Kidney epithelial cell (primary cell): ENCODE results near the gene PRDX3. TPM values are rescaled to one million over a fixed set of nuclear protein-coding genes. Genes with fewer than 3 reads are reported as not detected.
"Not testable (repeated sequence)": the region's sequence is repeated elsewhere in the genome, so short reads cannot be mapped to it uniquely, and the experiment has no call there.

Source experiments
- DNase-seq: peaks from one replicate; pipeline ENCODE4 v3.0.0-alpha.2; 2010; ENCODE audit warnings: low read depth
- H3K27me3 ChIP-seq: 2 replicates; pipeline ENCODE4 v1.6.0; 2011; ENCODE audit warnings: low read length; ENCODE audit not compliant: control insufficient read depth, insufficient read depth
- H3K36me3 ChIP-seq: 2 replicates; pipeline ENCODE4 v1.5.1; 2011; ENCODE audit warnings: low read length; ENCODE audit not compliant: control insufficient read depth, insufficient read depth
- H3K4me3 ChIP-seq: 2 replicates; pipeline ENCODE4 v1.5.1; 2011; ENCODE audit warnings: low read depth, mild to moderate bottlenecking, control low read depth, low read length
- total RNA-seq: library from RNA; depleted of rRNA; stranded (reverse); fragments of >200 nt; gene quantifications from 2 replicates; pipeline ENCODE4 v1.2.3, GENCODE V29; 2015
- TF ChIP-seq, protein P1 (sequence below): IDR thresholded peaks from 2 replicates; pipeline ENCODE4 v1.5.1; 2011; ENCODE audit warnings: mild to moderate bottlenecking, moderate library complexity, low read length, control low read depth, inconsistent platforms; ENCODE audit not compliant: insufficient read depth, poor library complexity, severe bottlenecking

The PRDX3 gene
- total RNA-seq, 1 donor from 2014 or later: 143 TPM

DNA sequence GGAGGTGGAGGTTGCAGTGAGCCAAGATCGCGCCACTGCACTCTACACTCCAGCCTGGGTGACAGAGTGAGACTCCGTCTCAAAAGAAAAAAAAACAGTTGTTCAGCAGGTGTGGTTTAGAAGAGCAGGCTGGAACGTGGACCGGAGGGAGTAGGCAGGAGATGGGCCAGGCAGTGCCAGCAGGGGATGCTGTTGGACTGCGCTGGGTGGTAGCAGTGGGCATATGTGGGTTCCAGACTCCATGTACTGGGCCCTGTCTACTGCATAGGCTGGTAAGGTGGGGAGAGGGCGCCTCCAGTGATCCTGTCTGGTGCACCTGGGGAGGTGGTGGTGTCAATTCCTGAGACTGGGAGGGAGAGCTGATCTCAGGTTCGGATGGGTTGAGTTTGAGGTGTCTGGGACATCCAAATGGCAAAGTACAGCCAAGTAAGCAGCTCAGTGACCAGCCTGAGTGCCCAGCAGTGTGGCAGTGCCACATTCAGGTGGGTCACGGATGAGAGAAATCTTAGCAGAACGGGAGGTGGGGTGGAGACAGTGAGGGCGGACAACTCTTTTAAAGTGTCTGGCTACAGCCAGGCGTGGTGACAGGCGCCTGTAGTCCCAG is 39.0 kb downstream of the PRDX3 start:
- Histone ChIP-seq H3K4me3 (no peak overlapping the region), H3K27me3 (no peaks in the 10 kb centered on the region), H3K36me3 (no peaks in the 10 kb centered on the region)
- TF ChIP-seq, protein P1, sequence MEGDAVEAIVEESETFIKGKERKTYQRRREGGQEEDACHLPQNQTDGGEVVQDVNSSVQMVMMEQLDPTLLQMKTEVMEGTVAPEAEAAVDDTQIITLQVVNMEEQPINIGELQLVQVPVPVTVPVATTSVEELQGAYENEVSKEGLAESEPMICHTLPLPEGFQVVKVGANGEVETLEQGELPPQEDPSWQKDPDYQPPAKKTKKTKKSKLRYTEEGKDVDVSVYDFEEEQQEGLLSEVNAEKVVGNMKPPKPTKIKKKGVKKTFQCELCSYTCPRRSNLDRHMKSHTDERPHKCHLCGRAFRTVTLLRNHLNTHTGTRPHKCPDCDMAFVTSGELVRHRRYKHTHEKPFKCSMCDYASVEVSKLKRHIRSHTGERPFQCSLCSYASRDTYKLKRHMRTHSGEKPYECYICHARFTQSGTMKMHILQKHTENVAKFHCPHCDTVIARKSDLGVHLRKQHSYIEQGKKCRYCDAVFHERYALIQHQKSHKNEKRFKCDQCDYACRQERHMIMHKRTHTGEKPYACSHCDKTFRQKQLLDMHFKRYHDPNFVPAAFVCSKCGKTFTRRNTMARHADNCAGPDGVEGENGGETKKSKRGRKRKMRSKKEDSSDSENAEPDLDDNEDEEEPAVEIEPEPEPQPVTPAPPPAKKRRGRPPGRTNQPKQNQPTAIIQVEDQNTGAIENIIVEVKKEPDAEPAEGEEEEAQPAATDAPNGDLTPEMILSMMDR: peak; percentile 61
- DNase-seq: no peak

DNA sequence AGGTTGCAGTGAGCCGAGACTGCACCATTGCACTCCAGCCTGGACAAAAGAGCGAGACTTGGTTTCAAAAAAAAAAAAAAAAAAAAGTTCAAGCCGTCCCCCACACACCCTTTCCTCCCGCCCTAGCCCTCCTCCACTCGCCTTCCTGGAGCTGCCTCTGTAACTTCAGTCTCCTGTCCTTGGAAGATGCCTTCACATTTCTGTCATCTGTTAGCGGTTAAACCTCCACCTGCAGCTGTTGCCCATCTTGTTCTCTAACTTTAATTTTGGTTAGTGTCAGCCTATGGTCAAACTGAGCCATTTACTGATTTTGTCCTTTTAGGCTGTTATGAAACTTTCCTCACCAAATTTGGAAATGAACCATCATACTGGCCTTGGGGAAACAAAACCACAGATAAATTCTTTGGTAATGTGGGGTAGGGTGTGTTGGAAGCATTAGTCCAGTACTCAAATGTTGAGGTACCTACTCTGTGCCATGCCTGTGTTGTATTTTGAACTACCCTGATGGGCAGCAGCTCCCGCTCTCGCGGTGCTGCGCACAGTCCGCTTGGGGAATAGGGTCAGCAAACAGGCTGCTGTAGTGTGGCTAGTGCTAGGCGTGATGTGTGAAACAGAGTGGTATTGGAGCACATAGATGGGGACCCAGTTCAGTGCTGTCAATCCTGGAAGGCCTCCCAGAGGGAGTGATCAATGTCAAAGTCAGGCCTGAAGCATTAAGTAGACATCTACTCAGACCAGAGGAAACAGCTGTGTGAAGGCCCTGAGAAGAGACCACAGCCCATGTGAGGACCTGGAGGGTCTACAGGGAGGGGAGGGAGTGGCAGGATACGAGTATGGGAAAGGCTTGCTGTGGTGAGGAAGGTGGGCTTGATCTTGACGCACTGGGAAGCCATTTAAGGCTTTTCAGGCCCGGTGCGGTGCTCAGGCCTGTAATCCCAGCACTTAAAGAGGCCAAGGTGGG is 40.0 kb downstream of the PRDX3 start:
- TF ChIP-seq, protein P1: no peak
- Histone ChIP-seq H3K36me3 (no peaks in the 10 kb centered on the region), H3K4me3 (no peak overlapping the region), H3K27me3 (no peaks in the 10 kb centered on the region)
- no peak for DNase-seq

DNA sequence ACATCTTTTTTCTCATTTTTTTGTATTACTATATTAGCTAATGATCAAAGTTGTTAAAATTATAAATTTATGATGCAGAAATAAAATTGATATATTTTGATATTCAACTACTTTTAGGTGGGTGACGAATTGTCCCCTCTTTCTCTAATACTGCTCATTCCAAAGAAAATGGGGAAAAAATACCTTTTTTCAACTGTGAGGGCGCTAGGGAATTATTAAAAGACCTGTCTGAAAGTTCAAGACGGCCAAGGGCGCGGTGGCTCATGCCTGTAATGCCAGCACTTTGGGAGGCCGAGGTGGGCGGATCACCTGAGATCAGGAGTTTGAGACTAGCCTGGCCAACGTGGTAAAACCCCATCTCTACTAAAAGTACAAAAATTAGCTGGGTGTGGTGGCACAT is 40.7 kb downstream of the PRDX3 start:
- not testable (repeated sequence) for H3K27me3 ChIP-seq, H3K4me3 ChIP-seq, H3K36me3 ChIP-seq, DNase-seq

DNA sequence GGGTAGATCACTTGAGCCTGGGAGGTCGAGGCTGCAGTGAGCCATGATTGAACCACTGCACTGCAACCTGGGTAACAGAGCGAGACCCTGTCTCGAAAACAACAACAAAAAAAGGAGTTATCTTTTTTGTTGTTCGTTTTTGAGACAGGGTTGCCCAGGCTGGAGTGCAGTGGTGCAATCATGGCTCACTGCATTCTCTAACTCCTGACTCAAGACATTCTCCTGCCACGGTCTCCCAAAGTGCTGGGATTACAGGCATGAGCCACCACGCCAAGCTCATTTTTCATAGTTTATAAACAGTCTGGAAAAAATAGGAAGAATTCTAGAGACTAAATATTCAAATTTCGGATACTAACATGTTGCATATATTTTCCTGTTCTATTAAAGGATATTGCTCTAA is 42.5 kb downstream of the PRDX3 start:
- Histone ChIP-seq H3K4me3 (no peak overlapping the region), H3K36me3 (peaks cover 2% of the 10 kb centered on the region), H3K27me3 (no peaks in the 10 kb centered on the region)
- no peak for DNase-seq
- TF ChIP-seq, protein P1: no peak

DNA sequence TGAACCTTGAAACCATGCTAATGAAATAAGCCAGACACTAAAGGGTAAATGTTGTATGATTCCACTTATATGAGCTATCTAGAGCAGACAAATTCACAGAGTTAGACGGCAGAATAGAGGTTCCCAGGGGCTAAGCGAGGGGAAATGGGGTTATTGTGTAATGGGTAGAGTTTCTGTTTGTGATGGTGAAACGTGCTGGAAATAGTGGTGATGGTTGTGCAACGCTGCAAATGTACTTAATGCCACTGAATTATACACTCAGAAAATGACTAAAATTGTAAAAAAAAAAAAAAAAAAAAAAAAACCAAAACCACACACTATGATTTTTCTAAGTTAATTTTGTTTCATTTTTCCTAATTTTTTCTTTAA is 43.1 kb downstream of the PRDX3 start:
- DNase-seq: no peak
- no peak overlapping the region for H3K4me3 ChIP-seq
- no peaks in the 10 kb centered on the region for H3K27me3 ChIP-seq
- peaks cover 3% of the 10 kb centered on the region for H3K36me3 ChIP-seq
- TF ChIP-seq, protein P1: no peak

DNA sequence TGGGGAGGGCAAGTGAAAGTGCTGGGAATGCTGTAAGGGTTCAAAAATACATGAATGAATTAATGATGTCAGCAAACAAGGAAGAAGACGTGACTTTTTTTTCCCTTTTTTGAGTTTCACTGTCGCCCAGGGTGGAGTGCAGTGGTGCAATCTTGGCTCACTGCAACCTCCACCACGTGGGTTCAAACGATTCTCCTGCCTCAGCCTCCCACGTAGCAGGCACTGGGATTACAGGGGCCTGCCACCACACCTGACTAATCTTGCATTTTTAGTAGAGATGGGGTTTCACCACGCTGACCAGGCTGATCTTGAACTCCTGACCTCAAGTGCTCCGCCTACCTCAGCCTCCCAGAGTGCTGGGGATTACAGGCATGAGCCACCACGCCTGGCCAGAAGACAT is 44.7 kb downstream of the PRDX3 start:
- H3K36me3 ChIP-seq: peaks cover 4% of the 10 kb centered on the region

More for the DNA sequence above, 44.7 kb downstream of the PRDX3 start:
- Histone ChIP-seq H3K27me3 (no peaks in the 10 kb centered on the region), H3K4me3 (no peak overlapping the region)
- DNase-seq: no peak
- TF ChIP-seq, protein P1: no peak
